GM12892 (cell line): ENCODE measurements around the gene ETV2.
A peak's percentile ranks its signal among the peaks of the same experiment; 100 is the strongest.
"Not testable (repeated sequence)": the region's sequence is repeated elsewhere in the genome, so short reads cannot be mapped to it uniquely, and the experiment has no call there.

Experiments
- DNase-seq: peaks from one replicate; pipeline ENCODE4 v3.0.0; 2011; ENCODE audit not compliant: insufficient read length
- FAIRE-seq: peaks from 2 replicates; lab custom pipeline; 2011; peaks lifted over from hg19 to GRCh38; lab: Jason Lieb, UNC
- POLR2A ChIP-seq: IDR thresholded peaks from 2 replicates; pipeline ENCODE4 v1.6.1; 2011; ENCODE audit warnings: low read depth, low read length, control low read depth
- POLR2AphosphoS5 ChIP-seq: IDR thresholded peaks from 2 replicates; pipeline ENCODE4 v1.6.1; 2011; ENCODE audit warnings: low read depth, low read length, control low read depth
- TAF1 ChIP-seq: IDR thresholded peaks from 2 replicates; pipeline ENCODE4 v1.6.1; 2011; ENCODE audit warnings: low read depth, mild to moderate bottlenecking, control low read depth, low read length, borderline replicate concordance

Gene ETV2

DNA sequence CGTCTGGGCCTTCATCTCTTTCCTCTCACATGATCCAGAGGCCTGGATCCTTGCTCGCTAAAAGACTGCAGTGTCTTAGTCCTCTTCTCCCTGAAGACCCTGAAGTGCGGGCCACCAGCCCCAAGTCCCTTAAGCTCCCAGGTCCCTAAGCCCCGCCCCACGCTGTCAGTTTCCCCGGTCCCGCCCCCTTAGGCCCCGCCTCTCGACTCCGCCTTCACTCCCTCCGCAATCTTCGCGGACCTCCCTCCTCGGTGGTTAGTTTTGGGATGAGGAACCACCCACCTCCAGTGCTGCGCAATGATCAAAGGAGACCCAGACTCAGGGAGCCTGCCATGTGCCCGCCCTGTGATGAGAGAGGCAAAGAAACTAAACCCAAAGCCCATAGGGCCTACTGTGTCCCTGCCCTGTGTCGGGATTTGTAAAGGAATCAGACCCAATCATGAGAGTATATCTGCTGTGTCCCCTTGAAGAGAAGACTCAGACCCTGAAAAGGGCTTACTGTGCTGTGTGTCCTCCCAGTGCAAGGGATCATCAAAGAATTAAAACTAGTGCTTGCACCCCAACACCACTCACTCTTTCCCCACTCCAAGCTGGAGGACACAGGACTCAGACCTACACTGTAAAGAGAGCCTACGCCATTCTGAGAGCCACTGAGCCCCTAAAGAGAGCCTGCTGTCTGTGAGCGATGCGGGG lies 3.6 kb downstream of the ETV2 start:
- DNase-seq (no peak), FAIRE-seq (peak; percentile 85)
- TF ChIP-seq POLR2A: no peak
- TF ChIP-seq TAF1: no peak
- TF ChIP-seq POLR2AphosphoS5: no peak

DNA sequence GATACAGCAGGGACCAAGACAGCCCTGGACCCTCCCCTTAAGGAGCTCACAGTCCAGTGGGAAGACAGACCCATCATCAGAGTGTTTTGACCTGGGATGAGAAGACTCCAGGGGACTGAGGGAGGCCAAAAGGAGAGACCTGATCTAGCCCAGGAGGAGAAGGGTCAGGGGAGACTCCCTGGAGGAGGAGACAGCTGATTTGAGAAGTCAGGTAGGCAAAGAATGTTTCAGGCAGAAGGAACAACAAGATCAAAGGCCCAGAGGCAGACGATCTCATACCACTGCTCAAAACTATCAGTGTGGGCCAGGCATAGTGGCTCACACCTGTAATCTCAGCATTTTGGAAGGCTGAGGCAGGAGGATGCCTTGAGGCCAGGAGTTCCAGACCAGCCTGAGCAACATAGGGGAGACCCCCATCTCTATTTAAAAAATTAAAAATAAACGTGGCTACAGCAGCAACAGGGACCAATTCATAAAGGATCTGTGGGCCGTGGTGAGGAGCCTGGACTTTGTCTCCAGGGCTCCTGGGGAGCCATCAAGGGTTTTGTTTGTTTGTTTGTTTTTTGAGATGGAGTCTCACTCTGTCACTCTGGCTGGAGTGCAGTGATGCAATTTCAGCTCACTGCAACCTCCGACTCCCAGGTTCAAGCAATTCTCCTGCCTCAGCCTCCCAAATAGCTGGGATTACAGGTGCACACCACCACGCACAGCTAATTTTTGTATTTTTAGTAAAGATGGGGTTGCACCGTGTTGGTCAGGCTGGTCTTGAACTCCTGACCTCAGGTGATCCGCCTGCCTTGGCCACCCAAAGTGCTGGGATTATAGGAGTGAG lies 4.4 kb downstream of the ETV2 start:
- no peak for FAIRE-seq
- TF ChIP-seq POLR2AphosphoS5 (no peak), TAF1 (no peak), POLR2A (no peak)
- DNase-seq: no peak

DNA sequence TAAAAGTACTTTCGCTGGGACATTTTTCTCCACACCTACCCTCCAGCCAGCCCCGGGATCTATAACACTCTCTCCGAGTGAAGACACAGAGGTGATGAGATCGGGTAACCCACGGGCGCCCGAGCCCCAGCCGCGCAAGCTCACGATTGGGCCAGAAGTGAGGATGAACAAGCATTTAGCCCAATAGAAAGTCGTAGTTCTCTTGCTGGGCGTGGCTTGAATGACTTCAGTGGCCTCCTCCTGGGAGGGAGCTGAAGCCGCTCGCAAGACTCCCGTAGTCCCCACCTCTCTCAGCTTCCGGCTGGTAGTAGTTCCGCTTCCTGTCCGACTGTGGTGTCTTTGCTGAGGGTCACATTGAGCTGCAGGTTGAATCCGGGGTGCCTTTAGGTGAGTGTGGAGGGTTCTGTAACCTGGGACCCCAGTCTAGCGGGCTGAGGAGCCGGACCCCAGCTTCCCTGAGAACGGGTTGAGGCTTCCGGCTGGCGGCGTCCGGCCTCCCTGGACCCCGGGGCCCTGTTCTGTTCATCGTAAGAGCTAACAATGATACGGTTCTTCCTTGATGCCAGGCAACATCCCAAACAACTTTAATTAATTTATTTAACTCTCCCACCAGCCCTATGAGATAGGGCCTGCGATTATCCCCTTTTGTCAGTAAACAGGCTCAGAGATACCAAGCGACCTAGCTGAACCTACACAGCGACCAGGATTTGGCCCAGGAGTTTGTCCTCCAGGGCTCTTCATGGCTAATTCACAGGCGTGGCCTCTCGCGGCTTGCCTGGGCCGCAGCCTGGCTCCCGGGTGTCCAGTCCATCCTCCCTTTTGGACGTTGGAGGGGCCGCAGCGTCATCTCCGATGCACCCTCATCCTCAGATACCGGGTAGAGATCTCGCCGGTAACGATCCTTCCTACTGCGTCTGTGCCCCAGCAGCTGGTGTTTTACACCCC lies 6.7 kb downstream of the ETV2 start, which contains the start of gene COX6B1:
COX6B1 (plus strand) TSS at position 307 of the 945 bp plus-strand sequence. CDS start 2,921 bp downstream, outside the sequence.
- TF ChIP-seq POLR2A (peak; percentile 92), TAF1 (peak; percentile 90), POLR2AphosphoS5 (peak; percentile 94)

DNA sequence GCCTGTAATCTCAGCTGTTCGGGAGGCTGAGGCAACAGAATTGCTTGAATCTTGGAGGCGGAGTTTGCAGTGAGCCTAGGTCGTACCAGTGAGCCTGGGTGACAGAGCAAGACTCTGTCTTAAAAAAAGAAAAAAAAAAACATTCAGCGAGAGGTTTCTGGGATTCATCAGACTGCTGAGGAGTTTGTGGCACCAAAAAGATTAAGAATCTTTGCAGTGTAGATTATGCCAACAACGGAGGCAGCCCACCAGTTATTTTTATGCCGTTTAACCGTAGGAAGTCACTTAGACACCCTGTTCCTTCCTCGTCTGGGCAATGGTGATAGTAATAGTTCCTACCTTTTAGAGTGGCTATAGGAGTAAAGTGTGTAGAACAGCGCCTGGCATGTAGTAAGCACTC lies 9.0 kb downstream of the ETV2 start:
- DNase-seq (no peak), FAIRE-seq (no peak)
- TF ChIP-seq POLR2A (no peak), TAF1 (no peak), POLR2AphosphoS5 (no peak)

More for the DNA sequence above, 6.7 kb downstream of the ETV2 start, which contains the start of gene COX6B1:
- peak; percentile 96 for DNase-seq
- FAIRE-seq: peak; percentile 96

DNA sequence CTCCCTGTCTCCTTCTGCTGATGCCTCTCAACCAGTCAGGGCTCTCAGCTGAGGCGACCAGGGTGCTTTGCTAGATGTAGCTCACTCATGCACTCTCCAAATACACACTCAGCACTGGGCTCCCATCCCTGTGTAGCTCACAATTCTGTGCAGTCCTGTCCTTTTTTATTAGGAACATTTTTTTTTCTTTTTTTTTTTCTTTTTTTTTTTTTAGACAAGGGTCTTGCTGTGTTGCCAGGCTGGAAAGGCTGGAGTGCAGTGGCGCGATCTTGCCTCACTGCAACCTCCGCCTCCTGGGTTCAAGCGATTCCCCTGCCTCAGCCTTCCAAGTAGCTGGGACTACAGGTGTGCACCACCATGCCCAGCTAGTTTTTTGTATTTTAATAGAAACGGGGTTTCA lies 13.3 kb downstream of the ETV2 start:
- not testable (repeated sequence) for DNase-seq, FAIRE-seq

DNA sequence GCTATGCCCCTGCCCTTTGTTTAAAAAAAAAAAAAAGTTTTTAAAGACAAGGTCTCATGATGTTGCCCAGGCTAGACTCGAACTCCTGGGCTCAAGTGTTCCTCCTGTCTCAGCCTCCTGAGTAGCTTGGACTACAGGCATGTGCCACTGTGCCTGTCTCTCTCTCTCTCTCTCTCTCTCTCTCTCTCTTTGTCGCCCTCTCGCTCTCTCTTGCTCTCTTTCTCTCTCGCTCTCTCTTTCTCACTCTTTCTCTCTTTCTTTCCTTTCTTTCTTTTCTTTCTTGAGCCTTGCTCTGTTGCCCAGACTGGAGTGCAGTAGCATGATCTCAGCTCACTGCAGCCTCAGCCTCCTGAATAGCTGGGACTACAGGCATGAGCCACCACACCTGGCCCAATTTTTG lies 14.1 kb downstream of the ETV2 start:
- TF ChIP-seq POLR2A (no peak), TAF1 (no peak), POLR2AphosphoS5 (no peak)
- no peak for DNase-seq
- no peak for FAIRE-seq

DNA sequence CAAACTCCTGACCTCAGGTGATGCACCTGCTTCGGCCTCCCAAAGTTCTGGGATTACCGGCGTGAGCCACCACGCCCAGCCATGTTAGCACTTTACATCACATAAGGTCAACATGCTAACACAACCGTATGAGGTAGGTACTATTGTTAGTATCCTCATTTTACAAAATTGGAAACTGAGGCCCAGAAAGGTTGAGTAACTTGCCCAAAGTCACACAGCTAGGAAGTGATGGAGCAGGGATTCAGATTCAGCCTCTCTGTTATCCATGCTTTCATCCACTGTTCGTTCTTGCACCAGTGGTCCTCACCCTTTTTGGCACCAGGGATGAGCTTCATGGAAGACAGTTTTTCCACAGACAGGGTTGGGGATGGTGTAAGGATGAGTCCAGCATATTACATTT lies 15.2 kb downstream of the ETV2 start:
- DNase-seq (no peak), FAIRE-seq (no peak)
- TF ChIP-seq TAF1: no peak
- TF ChIP-seq POLR2AphosphoS5: no peak
- TF ChIP-seq POLR2A: no peak

DNA sequence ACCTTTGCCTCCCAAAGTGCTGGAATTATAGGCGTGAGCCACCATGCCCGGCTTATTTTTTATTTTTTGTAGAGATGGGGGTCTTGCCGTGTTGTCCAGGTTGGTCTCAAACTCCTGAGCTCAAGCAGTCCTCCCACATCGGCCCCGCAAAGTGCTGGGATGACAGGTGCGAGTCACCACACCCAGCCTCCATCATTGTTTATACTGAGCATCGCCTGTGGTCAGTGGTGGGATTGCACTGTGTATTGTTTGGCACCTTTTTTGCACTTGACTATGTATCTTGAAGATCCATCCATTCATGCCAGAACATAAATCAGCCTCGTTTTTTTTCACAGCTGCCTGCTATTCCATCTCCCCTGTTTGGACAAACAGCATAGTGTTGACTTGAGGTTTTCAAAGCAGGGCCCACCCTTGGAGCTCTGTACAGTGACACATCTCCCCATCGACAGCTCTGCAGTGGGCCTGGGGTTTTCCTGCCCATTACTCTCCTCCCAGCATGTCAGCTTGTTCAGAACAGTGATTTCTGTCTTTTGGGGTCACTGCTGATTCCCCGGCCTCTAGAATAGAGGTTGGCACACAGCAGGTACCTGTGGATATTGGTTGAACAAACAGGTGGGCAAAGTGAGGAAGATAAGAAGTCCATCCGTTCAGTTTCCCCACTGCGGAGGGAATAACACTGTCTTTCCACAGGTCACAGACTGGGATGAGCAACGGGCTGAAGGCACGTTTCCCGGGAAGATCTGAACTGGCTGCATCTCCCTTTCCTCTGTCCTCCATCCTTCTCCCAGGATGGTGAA lies 16.6 kb downstream of the ETV2 start:
- no peak for TF ChIP-seq TAF1
- TF ChIP-seq POLR2AphosphoS5: no peak
- no peak for TF ChIP-seq POLR2A

DNA sequence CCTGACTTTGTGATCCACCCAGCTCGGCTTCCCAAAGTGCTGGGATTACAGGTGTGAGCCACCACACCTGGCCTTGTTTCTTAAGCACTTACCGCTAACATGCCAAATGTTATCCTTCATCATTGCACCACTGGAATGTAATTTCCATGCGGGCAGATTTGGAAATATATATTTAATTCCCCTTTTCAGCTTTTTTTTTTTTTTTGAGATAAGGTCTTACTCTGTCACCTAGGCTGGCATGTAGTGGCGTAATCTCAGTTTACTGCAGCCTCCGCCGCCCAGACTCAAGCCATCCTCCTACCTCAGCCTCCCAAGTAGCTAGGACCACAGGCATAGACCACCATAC lies 20.4 kb downstream of the ETV2 start:
- no peak for DNase-seq
- no peak for FAIRE-seq
- TF ChIP-seq POLR2A: no peak
- TF ChIP-seq POLR2AphosphoS5: no peak
- TF ChIP-seq TAF1: no peak

More for the DNA sequence above, 16.6 kb downstream of the ETV2 start:
- DNase-seq: no peak
- no peak for FAIRE-seq

DNA sequence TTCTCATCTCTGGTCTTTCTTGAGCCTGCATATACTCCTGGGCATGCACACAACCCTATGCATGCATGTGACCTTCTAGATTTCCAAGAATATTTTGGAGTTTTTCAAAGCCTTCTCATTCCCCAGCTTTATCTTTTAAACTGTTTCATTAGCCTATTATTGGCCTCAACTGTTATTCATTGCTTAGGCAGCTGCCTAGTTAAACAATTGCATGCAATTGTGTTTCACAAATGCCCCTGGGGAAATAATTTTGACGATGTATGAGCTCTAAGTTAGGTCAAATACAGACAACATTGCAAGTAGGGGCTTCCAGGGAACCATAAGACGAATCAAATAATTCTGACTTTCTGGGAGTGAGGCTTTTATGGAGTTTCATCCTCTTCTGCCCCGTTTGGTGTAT lies 22.4 kb downstream of the ETV2 start:
- FAIRE-seq: no peak
- no peak for TF ChIP-seq POLR2AphosphoS5
- no peak for DNase-seq

DNA sequence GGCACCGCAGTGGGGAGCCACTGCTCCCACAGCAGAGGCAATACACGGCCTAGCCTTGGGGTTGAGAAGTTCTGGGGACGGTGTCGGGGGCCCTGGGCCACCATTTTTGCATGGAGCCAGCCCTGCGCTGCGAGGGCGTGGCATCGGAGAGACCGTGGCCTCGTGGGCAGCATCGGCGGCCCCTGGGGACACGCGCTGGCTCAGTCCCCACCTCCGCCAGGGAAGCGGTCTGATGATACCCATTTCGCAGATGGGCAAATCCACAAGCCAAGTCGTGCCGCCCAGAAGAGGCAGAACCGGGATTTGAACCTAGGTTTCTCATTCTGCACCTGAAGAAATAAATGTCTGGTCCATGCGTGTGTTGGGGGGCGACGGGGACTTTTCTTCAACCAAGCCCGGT lies 23.6 kb downstream of the ETV2 start:
- TF ChIP-seq POLR2A (no peak), TAF1 (no peak), POLR2AphosphoS5 (no peak)
- FAIRE-seq (no peak), DNase-seq (no peak)

DNA sequence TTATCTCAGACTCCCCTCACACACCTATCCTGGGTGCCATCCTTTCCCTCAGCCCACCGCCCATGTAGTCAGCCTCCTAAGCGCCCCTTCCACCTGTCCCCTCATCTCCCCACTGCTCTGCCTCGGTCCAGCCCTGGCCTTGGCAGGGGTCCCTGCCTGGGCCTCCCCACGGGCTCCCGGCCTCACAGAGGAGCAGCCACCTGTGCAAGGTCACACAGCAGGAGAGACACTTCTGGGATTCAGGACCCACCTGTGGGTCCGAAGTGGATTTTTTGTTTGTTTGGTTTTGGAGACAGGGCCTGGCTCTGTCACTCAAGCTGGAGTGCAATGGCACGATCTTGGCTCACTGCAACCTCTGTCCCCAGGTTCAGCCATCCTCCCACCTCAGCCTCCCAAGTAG lies 24.1 kb downstream of the ETV2 start:
- DNase-seq (no peak), FAIRE-seq (no peak)
- TF ChIP-seq POLR2A (no peak), POLR2AphosphoS5 (no peak), TAF1 (no peak)
